K562 (cell line): ENCODE measurements around the gene COMMD9. TPM values are rescaled to one million over a fixed set of nuclear protein-coding genes. Genes with fewer than 3 reads are reported as not detected.

Experiments
- ATAC-seq: fragments of 200-7000 bp; cut with Tn5 transposase; 3 replicates; pipeline ENCODE4 v1.9.1; 2020; ENCODE audit warnings: moderate library complexity
- BruUV-seq: library from RNA; stranded (reverse); fragments of 400-500 nt; replicated peaks from 2 replicates; lab custom pipeline; 2021; lab: Mats Ljungman, UMichigan
- CTCF ChIA-PET: fragments of 300-600 bp; formaldehyde crosslinking; extraction: SDS; loops from one replicate; lab custom pipeline; 2021; ENCODE audit warnings: low intra/inter-chr PET ratio; lab: Yijun Ruan, JAX
- POLR2A ChIA-PET: fragments of 300-600, 350-650 bp; sonication (Branson Sonifier 250); formaldehyde crosslinking; extraction: SDS; loops from one replicate; lab custom pipeline; 2021; ENCODE audit warnings: antibody characterized with exemption, inconsistent platforms; lab: Yijun Ruan, JAX
- DNase-seq, 4 experiments: peaks; one replicate each; pipeline versions ENCODE4 v3.0.0 to v3.0.0-alpha.2; 2011 to 2018; ENCODE audit warnings: low spot score in 3 of 4, mixed read lengths in 3 of 4; ENCODE audit errors: extremely low read depth in 1 of 4
- FAIRE-seq: peaks from 2 replicates; lab custom pipeline; 2011; peaks lifted over from hg19 to GRCh38; lab: Jason Lieb, UNC
- H2AFZ ChIP-seq: 2 replicates; pipeline ENCODE4 v1.6.0; 2011; ENCODE audit warnings: low read depth, low read length, control low read depth, inconsistent platforms
- H3K27ac ChIP-seq: fragments of 200-600 bp; 3 replicates; pipeline ENCODE4 v1.8.0; 2011; ENCODE audit warnings: low read depth, mild to moderate bottlenecking, control low read depth, inconsistent platforms, low read length, moderate library complexity, mixed read lengths; ENCODE audit errors: extremely low read depth
- H3K27me3 ChIP-seq, 2 experiments: fragments of 300-600 bp in 1 of 2; 2 replicates in 1 of 2; 3 replicates in 1 of 2; pipeline versions ENCODE4 v1.6.0 to v1.8.0; 2011; ENCODE audit warnings: inconsistent platforms in 2 of 2, low read length in 2 of 2, mild to moderate bottlenecking in 1 of 2, mixed read lengths in 1 of 2, moderate library complexity in 1 of 2; ENCODE audit not compliant: control insufficient read depth in 2 of 2, insufficient read depth in 2 of 2
- H3K36me3 ChIP-seq: fragments of 300-600 bp; 3 replicates; pipeline ENCODE4 v1.8.0; 2011; ENCODE audit warnings: mild to moderate bottlenecking, low read length, inconsistent platforms; ENCODE audit not compliant: control insufficient read depth, insufficient read depth
- H3K4me1 ChIP-seq, 2 experiments: fragments of 200-600 bp in 1 of 2; replicated peaks in 1 of 2; 2 replicates in 1 of 2; 3 replicates in 1 of 2; pipeline versions ENCODE4 v1.5.1 to v1.8.0; 2011; ENCODE audit warnings: inconsistent platforms in 2 of 2, low read length in 2 of 2, mild to moderate bottlenecking in 1 of 2, mixed read lengths in 1 of 2, moderate library complexity in 1 of 2; ENCODE audit not compliant: control insufficient read depth in 2 of 2, insufficient read depth in 2 of 2
- H3K4me2 ChIP-seq: 2 replicates; pipeline ENCODE4 v1.6.1; 2011; ENCODE audit warnings: low read length, control low read depth, inconsistent platforms, mixed read lengths; ENCODE audit not compliant: insufficient read depth
- H3K4me3 ChIP-seq: fragments of 200-600 bp; sonication (generic), shearing (Covaris generic); 2 replicates; pipeline ENCODE4 v1.5.1; 2016; ENCODE audit warnings: control low read depth, inconsistent platforms
- H3K79me2 ChIP-seq: fragments of 200-600 bp; 3 replicates; pipeline ENCODE4 v1.8.0; 2011; ENCODE audit warnings: low read length, inconsistent platforms; ENCODE audit not compliant: control insufficient read depth, insufficient read depth
- H3K9ac ChIP-seq, 2 experiments: 2 replicates each; pipeline versions ENCODE4 v1.6.0 to v1.6.1; 2011; ENCODE audit warnings: low read depth in 2 of 2, low read length in 2 of 2, control low read depth in 1 of 2, inconsistent platforms in 1 of 2, mild to moderate bottlenecking in 1 of 2, mixed read lengths in 1 of 2; ENCODE audit not compliant: insufficient read depth in 1 of 2
- H3K9me1 ChIP-seq: one replicate; pipeline ENCODE4 v1.6.0; 2011; ENCODE audit warnings: inconsistent platforms, mild to moderate bottlenecking, low read length, moderate library complexity; ENCODE audit not compliant: control insufficient read depth, insufficient read depth
- H3K9me3 ChIP-seq: replicated peaks from 2 replicates; pipeline ENCODE4 v1.5.1; 2011; ENCODE audit warnings: low read depth, low read length, inconsistent platforms; ENCODE audit not compliant: control insufficient read depth, insufficient read depth
- H4K20me1 ChIP-seq: replicated peaks from 2 replicates; pipeline ENCODE4 v1.6.1; 2011; ENCODE audit warnings: low read length, inconsistent platforms, mixed read lengths; ENCODE audit not compliant: control insufficient read depth, insufficient read depth
- ARID1B ChIP-seq: fragments of 450-650 bp; IDR thresholded peaks from 2 replicates; pipeline ENCODE4 v1.6.1; 2016; ENCODE audit warnings: antibody characterized with exemption, mild to moderate bottlenecking, inconsistent platforms
- CTBP1 ChIP-seq: fragments of 450-650 bp; IDR thresholded peaks from 2 replicates; pipeline ENCODE4 v1.6.1; 2016; ENCODE audit warnings: borderline replicate concordance
- IRF2 ChIP-seq: sonication (generic); formaldehyde crosslinking; IDR thresholded peaks from 2 replicates; pipeline ENCODE4 v1.8.1; 2022; ENCODE audit warnings: mild to moderate bottlenecking, missing genetic modification reagents
- TEAD2 ChIP-seq: fragments of 450-650 bp; IDR thresholded peaks from 2 replicates; pipeline ENCODE4 v1.6.1; 2016; ENCODE audit warnings: missing genetic modification characterization, control low read depth, missing compliant biosample characterization
- WGBS: fragments of 100-300 bp; shearing (Covaris generic); methylation state at CpG from one replicate; pipeline ENCODE4 v1.1.6; 2016; ENCODE audit warnings: low coverage, mixed read lengths; ENCODE audit not compliant: insufficient coverage; ENCODE audit errors: missing lambda C conversion rate; 5-methylcytosine and 5-hydroxymethylcytosine counted together
- in situ Hi-C: fragments of 300-500 bp; cut with MboI; formaldehyde crosslinking; loops from 4 replicates; pipeline ENCODE4 v1.15.0; 2018; ENCODE audit warnings: inconsistent platforms, mixed read lengths
- intact Hi-C: fragments of 100-400 bp; cut with micrococcal nuclease; formaldehyde crosslinking; loops from 2 replicates; pipeline ENCODE4 v1.14.2; 2022
- polyA plus RNA-seq, 8 experiments: library from polyadenylated mRNA; depleted of rRNA in 4 of 8; stranded (reverse) in 5 of 8; unstranded in 3 of 8; fragments of >200 nt; fragmentation: Nextera tagmentation in 2 of 8; fragmentation: Illumina TruSeq in 1 of 8; extraction: Ambion mirVana in 2 of 8; extraction: Trizol in 1 of 8; gene quantifications; 2 replicates each; pipeline versions ENCODE4 v1.2.1 to v1.2.3, GENCODE V29; 2011 to 2014; ENCODE audit warnings: inconsistent platforms in 1 of 8, missing spikeins in 1 of 8
- total RNA-seq, 7 experiments: library from RNA; depleted of rRNA in 6 of 7; stranded (reverse); fragments of >200 nt in 6 of 7; fragmentation: Illumina TruSeq in 2 of 7; extraction: Trizol in 2 of 7; gene quantifications; 2 replicates each; pipeline versions ENCODE4 v1.2.1 to v1.2.3, GENCODE V29; 2011 to 2021; ENCODE audit warnings: low replicate concordance in 1 of 7

The COMMD9 gene
- total and polyA plus RNA-seq, 9 of the 15 experiments (the other 6 are each of a cell fraction or from before 2014, with no cell fraction given) = 27.3 to 121 (median 48.0) TPM

DNA sequence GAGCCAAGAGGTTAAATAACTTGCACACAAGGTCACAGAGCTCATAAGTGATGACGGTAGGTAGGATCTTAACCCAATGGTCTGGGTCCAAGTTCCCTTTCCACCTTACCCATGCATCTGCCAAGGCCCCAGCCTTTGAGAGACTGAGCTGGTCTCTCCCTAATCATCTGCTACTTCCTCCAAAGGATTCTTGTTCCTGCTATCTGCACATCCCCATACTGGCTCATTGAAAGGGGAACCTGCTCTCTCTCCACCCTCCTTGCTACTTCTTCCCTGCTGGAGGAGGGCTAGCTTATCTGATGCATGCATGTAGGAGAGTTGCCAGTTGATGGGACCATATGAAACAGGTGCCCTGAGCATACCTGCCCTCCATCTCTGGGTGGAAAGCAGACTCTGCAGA, 47.7 kb downstream of the COMMD9 start:
- no peaks in the 10 kb centered on the region for H3K9me3 ChIP-seq
- H2AFZ ChIP-seq = no peak overlapping the region
- no peak overlapping the region for H3K27ac ChIP-seq
- no TSS peak for BruUV-seq
- WGBS = 0% methylated on average over 1 of the region's 1 CpG
- no peaks in the 10 kb centered on the region for H3K9me1 ChIP-seq
- intact Hi-C loops (no loop called here), in situ Hi-C loops (no loop called here)
- no peak for DNase-seq
- no peaks in the 10 kb centered on the region; the same call in 1 of the 2 replicates for H4K20me1 ChIP-seq
- FAIRE-seq = no peak
- no peaks in the 10 kb centered on the region for H3K4me1 ChIP-seq
- peaks cover 0 to 5% of the 10 kb centered on the region in 2 experiments; a peak in 1 of 5 replicates for H3K27me3 ChIP-seq
- CTCF ChIA-PET = no interaction called here
- POLR2A ChIA-PET = interaction anchor here (0.7 to 1.3 kb wide), 2 partner anchors 16 to 247 kb away, joined by 3 to 4 read pairs; no protein-coding TSS in a partner anchor
- no peaks in the 10 kb centered on the region for H3K36me3 ChIP-seq
- H3K4me2 ChIP-seq = no peak overlapping the region
- no peaks in the 10 kb centered on the region for H3K79me2 ChIP-seq
- ATAC-seq = no peak
- TF ChIP-seq ARID1B = no peak
- no peak for TF ChIP-seq TEAD2 (tag)
- TF ChIP-seq CTBP1 = 0 out of 2 replicates have a peak, but pooled peaks have one; percentile 12
- no peak overlapping the region for H3K4me3 ChIP-seq
- no peak overlapping the region for H3K9ac ChIP-seq

DNA sequence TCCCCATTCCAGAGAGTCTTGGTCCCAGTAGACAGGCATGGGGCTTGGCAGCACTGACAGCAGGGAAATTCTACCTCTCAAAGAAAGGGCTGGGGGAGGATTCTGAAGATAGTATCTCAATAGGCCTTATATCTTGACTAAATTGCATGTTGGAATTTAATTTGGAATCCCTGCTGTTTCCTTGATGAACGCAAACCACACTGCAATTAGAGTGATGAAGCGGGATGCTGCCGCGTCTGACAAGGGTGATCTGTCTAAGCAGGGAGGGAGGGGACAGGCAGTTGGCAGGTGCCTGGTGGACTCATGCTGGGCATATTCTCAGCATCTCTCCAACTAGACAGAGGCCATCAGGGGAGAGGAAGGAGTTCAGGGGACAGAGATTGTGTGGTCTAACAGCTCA, 48.4 kb downstream of the COMMD9 start:
- Histone ChIP-seq H3K9me3 (no peaks in the 10 kb centered on the region), H3K9ac (no peak overlapping the region), H3K27me3 (peaks cover 0 to 5% of the 10 kb centered on the region in 2 experiments; a peak in 1 of 5 replicates), H3K9me1 (no peaks in the 10 kb centered on the region), H3K4me1 (no peaks in the 10 kb centered on the region), H3K4me2 (no peak overlapping the region), H3K4me3 (no peak overlapping the region), H2AFZ (no peak overlapping the region), H3K79me2 (no peaks in the 10 kb centered on the region), H3K27ac (no peak overlapping the region), H3K36me3 (no peaks in the 10 kb centered on the region), H4K20me1 (no peaks in the 10 kb centered on the region; the same call in 1 of the 2 replicates)
- no peak for FAIRE-seq
- DNase-seq = no peak
- in situ Hi-C loops (no loop called here), intact Hi-C loops (no loop called here)
- TF ChIP-seq IRF2 = no peak
- 30% methylated on average over 4 of the region's 4 CpGs for WGBS
- POLR2A ChIA-PET = no interaction called here
- ATAC-seq = no peak
- BruUV-seq = no TSS peak
- CTCF ChIA-PET = no interaction called here
